H9 (cell line): ENCODE measurements around the gene POT1. TPM values are rescaled to one million over a fixed set of nuclear protein-coding genes. Genes with fewer than 3 reads are reported as not detected.

Source experiments
- DNase-seq: peaks from one replicate; pipeline ENCODE4 v3.0.0-alpha.2; 2017
- H2AFZ ChIP-seq: one replicate; pipeline ENCODE4 v1.6.1; 2013; ENCODE audit warnings: mild to moderate bottlenecking, low read length, control low read depth, moderate library complexity
- H2AK5ac ChIP-seq: 2 replicates; pipeline ENCODE4 v1.6.1; 2013; ENCODE audit warnings: low read length, control low read depth, mixed read lengths; ENCODE audit not compliant: insufficient read length
- H2BK120ac ChIP-seq: one replicate; pipeline ENCODE4 v1.6.1; 2013; ENCODE audit warnings: low read depth, mild to moderate bottlenecking, low read length, control low read depth, inconsistent platforms; ENCODE audit not compliant: poor library complexity, severe bottlenecking
- H2BK12ac ChIP-seq: 2 replicates; pipeline ENCODE4 v1.6.1; 2013; ENCODE audit warnings: low read length, control low read depth, mixed read lengths, low read depth; ENCODE audit not compliant: insufficient read length
- H2BK15ac ChIP-seq: 2 replicates; pipeline ENCODE4 v1.6.1; 2013; ENCODE audit warnings: low read depth, low read length, control low read depth
- H2BK20ac ChIP-seq: one replicate; pipeline ENCODE4 v1.6.1; 2013; ENCODE audit warnings: low read depth, mild to moderate bottlenecking, low read length, control low read depth, inconsistent platforms; ENCODE audit not compliant: poor library complexity, severe bottlenecking
- H2BK5ac ChIP-seq: 2 replicates; pipeline ENCODE4 v1.6.1; 2013; ENCODE audit warnings: low read length, control low read depth, mixed read lengths; ENCODE audit not compliant: insufficient read length
- H3K14ac ChIP-seq: 2 replicates; pipeline ENCODE4 v1.6.1; 2013; ENCODE audit warnings: low read length, control low read depth; ENCODE audit not compliant: insufficient read depth
- H3K18ac ChIP-seq: 2 replicates; pipeline ENCODE4 v1.6.1; 2013; ENCODE audit warnings: low read depth, mild to moderate bottlenecking, mixed read lengths, low read length, control low read depth; ENCODE audit not compliant: insufficient read length
- H3K23ac ChIP-seq: 2 replicates; pipeline ENCODE4 v1.6.1; 2013; ENCODE audit warnings: low read length, control low read depth, mixed read lengths, low read depth; ENCODE audit not compliant: insufficient read length
- H3K23me2 ChIP-seq: 2 replicates; pipeline ENCODE4 v1.6.1; 2013; ENCODE audit warnings: low read depth, mild to moderate bottlenecking, mixed read lengths, low read length, control low read depth; ENCODE audit not compliant: insufficient read length, poor library complexity, severe bottlenecking
- H3K27ac ChIP-seq: 2 replicates; pipeline ENCODE4 v1.5.1; 2013; ENCODE audit warnings: low read length, control low read depth, mixed read lengths, low read depth; ENCODE audit not compliant: insufficient read length
- H3K27me3 ChIP-seq: 2 replicates; pipeline ENCODE4 v1.6.1; 2013; ENCODE audit warnings: low read length, control low read depth, inconsistent platforms; ENCODE audit not compliant: insufficient read depth
- H3K4ac ChIP-seq: 2 replicates; pipeline ENCODE4 v1.6.1; 2013; ENCODE audit warnings: low read depth, mild to moderate bottlenecking, control low read depth, inconsistent platforms, low read length, moderate library complexity
- H3K4me1 ChIP-seq: 2 replicates; pipeline ENCODE4 v1.6.1; 2013; ENCODE audit warnings: low read length, control low read depth, inconsistent platforms; ENCODE audit not compliant: insufficient read depth
- H3K4me2 ChIP-seq: 2 replicates; pipeline ENCODE4 v1.6.1; 2013; ENCODE audit warnings: low read length, control low read depth, mixed read lengths; ENCODE audit not compliant: insufficient read length, insufficient read depth
- H3K56ac ChIP-seq: 2 replicates; pipeline ENCODE4 v1.6.1; 2013; ENCODE audit warnings: low read depth, mild to moderate bottlenecking, mixed read lengths, low read length, control low read depth; ENCODE audit not compliant: insufficient read length
- H3K79me1 ChIP-seq: 2 replicates; pipeline ENCODE4 v1.6.1; 2013; ENCODE audit warnings: low read depth, mild to moderate bottlenecking, moderate library complexity, low read length, control low read depth, inconsistent platforms; ENCODE audit not compliant: insufficient read depth, poor library complexity, severe bottlenecking
- H3K79me2 ChIP-seq: 2 replicates; pipeline ENCODE4 v1.6.1; 2013; ENCODE audit warnings: low read length, control low read depth, inconsistent platforms; ENCODE audit not compliant: insufficient read depth
- H3K9ac ChIP-seq: 2 replicates; pipeline ENCODE4 v1.6.1; 2013; ENCODE audit warnings: low read length, control low read depth, mixed read lengths; ENCODE audit not compliant: insufficient read length; ENCODE audit errors: extremely low read depth
- H3K9me3 ChIP-seq: one replicate; pipeline ENCODE4 v1.6.1; 2013; ENCODE audit warnings: low read depth, low read length, inconsistent platforms; ENCODE audit not compliant: control insufficient read depth
- H3T11ph ChIP-seq: one replicate; pipeline ENCODE4 v1.6.1; 2013; ENCODE audit warnings: mild to moderate bottlenecking, low read length, control low read depth, inconsistent platforms
- H4K20me1 ChIP-seq: one replicate; pipeline ENCODE4 v1.6.1; 2013; ENCODE audit not compliant: control insufficient read depth, insufficient read length, insufficient read depth
- H4K5ac ChIP-seq: 2 replicates; pipeline ENCODE4 v1.6.1; 2013; ENCODE audit warnings: low read depth, mild to moderate bottlenecking, mixed read lengths, low read length, control low read depth; ENCODE audit not compliant: insufficient read length
- H4K8ac ChIP-seq: replicated peaks from 2 replicates; pipeline ENCODE4 v1.6.1; 2013; ENCODE audit warnings: low read length, control low read depth, mixed read lengths, low read depth; ENCODE audit not compliant: insufficient read length
- H4K91ac ChIP-seq: 2 replicates; pipeline ENCODE4 v1.6.1; 2013; ENCODE audit warnings: low read depth, mild to moderate bottlenecking, moderate library complexity, mixed read lengths, low read length, control low read depth; ENCODE audit not compliant: insufficient read length
- H3K27ac Mint-ChIP-seq, 3 experiments: 2 replicates in 2 of 3; 3 replicates in 1 of 3; pipeline ENCODE4 v1.8.0; 2020 to 2021; ENCODE audit warnings: mixed read lengths in 3 of 3, mild to moderate bottlenecking in 1 of 3, moderate library complexity in 1 of 3
- H3K27me3 Mint-ChIP-seq: 2 replicates; pipeline ENCODE4 v1.8.0; 2021; ENCODE audit warnings: low read depth, mild to moderate bottlenecking, moderate library complexity, mixed read lengths
- H3K36me3 Mint-ChIP-seq, 3 experiments: 2 replicates in 2 of 3; 3 replicates in 1 of 3; pipeline ENCODE4 v1.8.0; 2020 to 2021; ENCODE audit warnings: low read depth in 3 of 3, mixed read lengths in 3 of 3; ENCODE audit not compliant: insufficient read depth in 1 of 3
- H3K4me1 Mint-ChIP-seq, 2 experiments: 2 replicates each; pipeline ENCODE4 v1.8.0; 2020; ENCODE audit warnings: mixed read lengths in 2 of 2
- H3K4me3 Mint-ChIP-seq, 2 experiments: 2 replicates in 1 of 2; 3 replicates in 1 of 2; pipeline ENCODE4 v1.8.0; 2020 to 2021; ENCODE audit warnings: mild to moderate bottlenecking in 2 of 2, mixed read lengths in 2 of 2, moderate library complexity in 1 of 2
- H3K9me3 Mint-ChIP-seq, 2 experiments: 2 replicates in 1 of 2; 3 replicates in 1 of 2; pipeline ENCODE4 v1.8.0; 2020; ENCODE audit warnings: mild to moderate bottlenecking in 2 of 2, mixed read lengths in 2 of 2, moderate library complexity in 1 of 2
- WGBS: extraction: QIAGEN DNeasy Blood & Tissue Kit; methylation state at CpG from one replicate; pipeline ENCODE4 v1.1.7; 2013; ENCODE audit warnings: missing lambda C conversion rate, low lambda C conversion rate, mixed read lengths; ENCODE audit not compliant: insufficient read length; ENCODE audit errors: extremely low coverage; 5-methylcytosine and 5-hydroxymethylcytosine counted together
- total RNA-seq: library from RNA; stranded (reverse); gene quantifications from 2 replicates; pipeline ENCODE4 v1.2.1, GENCODE V29; 2021
- TF ChIP-seq, protein P1 (sequence below): fragments of 200-600 bp; sonication (generic); conservative IDR thresholded peaks from 3 replicates; pipeline ENCODE4 v1.8.0; 2021; ENCODE audit warnings: antibody characterized with exemption, mild to moderate bottlenecking

Gene POT1
- total RNA-seq, 1 experiment from 2014 or later = 23.4 TPM

DNA sequence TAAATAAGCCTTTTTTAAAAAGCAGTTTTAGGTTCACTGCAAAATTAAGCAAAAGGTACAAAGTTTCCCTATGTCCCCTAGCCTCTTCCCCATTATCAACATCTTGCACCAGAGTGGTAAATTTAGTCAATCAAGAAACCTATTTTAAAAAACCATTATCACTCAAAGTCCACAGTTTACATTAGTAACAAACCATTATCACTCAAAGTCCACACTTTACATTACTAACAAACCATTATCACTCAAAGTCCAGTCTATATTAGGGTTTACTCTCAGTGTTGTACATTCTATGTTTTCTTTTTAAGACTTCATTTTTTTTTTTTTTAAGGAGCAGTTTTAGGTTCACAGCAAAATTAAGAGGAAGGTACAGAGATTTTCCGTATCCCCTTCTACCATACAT, 89.9 kb downstream of the POT1 start:
- H2BK15ac ChIP-seq = no peak overlapping the region
- H4K8ac ChIP-seq = no peak overlapping the region
- no peak overlapping the region for H3K4ac ChIP-seq
- H2BK5ac ChIP-seq = no peak overlapping the region
- H3K9ac ChIP-seq = no peak overlapping the region
- no peaks in the 10 kb centered on the region for H4K20me1 ChIP-seq
- H4K5ac ChIP-seq = no peak overlapping the region
- no peaks in the 10 kb centered on the region for H3K79me2 ChIP-seq
- DNase-seq = no peak
- Mint-ChIP-seq H3K4me3 (no peak overlapping the region), H3K27ac (peak overlapping the region in 2 of 3 experiments; percentile 19 to 52; a peak in 2 of 7 replicates), H3K4me1 (peaks cover 5 to 6% of the 10 kb centered on the region in 2 experiments), H3K9me3 (no peaks in the 10 kb centered on the region), H3K36me3 (peaks cover 3 to 7% (median 7%) of the 10 kb centered on the region in 3 experiments; a peak in 6 of 7 replicates), H3K27me3 (no peaks in the 10 kb centered on the region)
- no peak overlapping the region for H2BK20ac ChIP-seq
- H3K27ac ChIP-seq = no peak overlapping the region
- H3K23me2 ChIP-seq = no peaks in the 10 kb centered on the region
- no peak overlapping the region for H3K18ac ChIP-seq
- no peaks in the 10 kb centered on the region for H3K9me3 ChIP-seq
- H2AK5ac ChIP-seq = no peak overlapping the region
- no peaks in the 10 kb centered on the region for H3K79me1 ChIP-seq
- H3K23ac ChIP-seq = no peak overlapping the region
- TF ChIP-seq, protein P1, sequence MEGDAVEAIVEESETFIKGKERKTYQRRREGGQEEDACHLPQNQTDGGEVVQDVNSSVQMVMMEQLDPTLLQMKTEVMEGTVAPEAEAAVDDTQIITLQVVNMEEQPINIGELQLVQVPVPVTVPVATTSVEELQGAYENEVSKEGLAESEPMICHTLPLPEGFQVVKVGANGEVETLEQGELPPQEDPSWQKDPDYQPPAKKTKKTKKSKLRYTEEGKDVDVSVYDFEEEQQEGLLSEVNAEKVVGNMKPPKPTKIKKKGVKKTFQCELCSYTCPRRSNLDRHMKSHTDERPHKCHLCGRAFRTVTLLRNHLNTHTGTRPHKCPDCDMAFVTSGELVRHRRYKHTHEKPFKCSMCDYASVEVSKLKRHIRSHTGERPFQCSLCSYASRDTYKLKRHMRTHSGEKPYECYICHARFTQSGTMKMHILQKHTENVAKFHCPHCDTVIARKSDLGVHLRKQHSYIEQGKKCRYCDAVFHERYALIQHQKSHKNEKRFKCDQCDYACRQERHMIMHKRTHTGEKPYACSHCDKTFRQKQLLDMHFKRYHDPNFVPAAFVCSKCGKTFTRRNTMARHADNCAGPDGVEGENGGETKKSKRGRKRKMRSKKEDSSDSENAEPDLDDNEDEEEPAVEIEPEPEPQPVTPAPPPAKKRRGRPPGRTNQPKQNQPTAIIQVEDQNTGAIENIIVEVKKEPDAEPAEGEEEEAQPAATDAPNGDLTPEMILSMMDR = no peak
- H2AFZ ChIP-seq = no peak overlapping the region
- H4K91ac ChIP-seq = no peak overlapping the region
- no peak overlapping the region for H3K14ac ChIP-seq
- H3K27me3 ChIP-seq = no peaks in the 10 kb centered on the region
- WGBS = no CpG with 5 or more reads among the region's 1 CpG
- H3K56ac ChIP-seq = no peak overlapping the region
- no peaks in the 10 kb centered on the region for H3K4me1 ChIP-seq
- no peak overlapping the region for H3K4me2 ChIP-seq
- no peak overlapping the region for H3T11ph ChIP-seq
- H2BK120ac ChIP-seq = no peak overlapping the region
- H2BK12ac ChIP-seq = no peak overlapping the region
